ENCODE results near the gene UFD1. TPM values are rescaled to one million over a fixed set of nuclear protein-coding genes. Genes with fewer than 3 reads are reported as not detected.
"Not testable (repeated sequence)": the region's sequence is repeated elsewhere in the genome, so short reads cannot be mapped to it uniquely, and the experiment has no call there.

The UFD1 gene
- total RNA-seq, 1 donor from 2014 or later, result 99.9 TPM

GRCh38 chr22:19450363-19451175 lies 28.4 kb downstream of the UFD1 start:
- peaks cover 42% of the 10 kb centered on the region for H3K36me3 Mint-ChIP-seq (ENCODE audit: low read depth)
- H3K4me3 Mint-ChIP-seq, result no peak overlapping the region
- peak overlapping the region; percentile 14 for H3K27ac Mint-ChIP-seq

DNA sequence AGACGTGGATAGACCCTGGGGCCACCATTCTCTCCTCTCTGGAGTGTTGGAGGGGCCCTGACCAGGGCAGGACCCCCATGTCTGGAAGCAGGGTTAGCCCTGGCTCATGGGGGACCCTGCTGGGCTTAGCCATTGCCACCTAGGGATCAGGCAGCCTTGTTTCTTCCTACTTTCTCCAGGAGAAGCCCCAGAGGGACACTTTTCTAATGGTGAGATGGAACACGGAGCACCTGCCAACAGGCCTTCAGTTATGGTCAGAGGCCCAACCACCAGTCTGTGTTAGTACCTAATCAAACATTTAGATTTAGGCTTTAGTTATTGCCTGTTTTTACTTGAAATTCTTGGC lies 29.6 kb downstream of the UFD1 start:
- no peaks in the 10 kb centered on the region for H3K27me3 Mint-ChIP-seq
- no peak for DNase-seq
- H3K4me3 Mint-ChIP-seq, result no peak overlapping the region
- H3K36me3 Mint-ChIP-seq (ENCODE audit: low read depth), result peaks cover 37% of the 10 kb centered on the region
- H3K4me1 Mint-ChIP-seq, result peaks cover 32% of the 10 kb centered on the region
- intact Hi-C loops (cut with micrococcal nuclease), result loop anchor here (5.0 to 10.0 kb wide), 3 partner anchors 125 to 405 kb away; partner anchors contain the start of genes DGCR2, GNB1L and RTL10
- no peaks in the 10 kb centered on the region for H3K9me3 Mint-ChIP-seq
- peak overlapping the region; percentile 61 for H3K27ac Mint-ChIP-seq

More at GRCh38 chr22:19450363-19451175, 28.4 kb downstream of the UFD1 start:
- peaks cover 24% of the 10 kb centered on the region for H3K4me1 Mint-ChIP-seq
- DNase-seq, result no peak
- no peaks in the 10 kb centered on the region for H3K27me3 Mint-ChIP-seq
- H3K9me3 Mint-ChIP-seq, result no peaks in the 10 kb centered on the region
- intact Hi-C loops (cut with micrococcal nuclease), result no loop called here

- intact Hi-C loops (cut with micrococcal nuclease), result loop anchor here (1.0 to 10.0 kb wide), 4 partner anchors 126 to 406 kb away; partner anchors contain the start of genes DGCR2, GNB1L and RTL10
- no peaks in the 10 kb centered on the region for H3K27me3 Mint-ChIP-seq
- peak overlapping the region; percentile 61 for H3K27ac Mint-ChIP-seq
- peaks cover 33% of the 10 kb centered on the region for H3K4me1 Mint-ChIP-seq
- no peaks in the 10 kb centered on the region for H3K9me3 Mint-ChIP-seq
- H3K4me3 Mint-ChIP-seq, result peak overlapping the region; percentile 88
- DNase-seq, result peak; percentile 73
- H3K36me3 Mint-ChIP-seq (ENCODE audit: low read depth), result peaks cover 33% of the 10 kb centered on the region
Measured at GRCh38 chr22:19448739-19449421, 30.1 kb downstream of the UFD1 start.

- DNase-seq, result peak; percentile 80
- Mint-ChIP-seq H3K27ac (peak overlapping the region; percentile 94), H3K4me1 (peaks cover 35% of the 10 kb centered on the region)
Measured at GRCh38 chr22:19448076-19448607, 30.9 kb downstream of the UFD1 start.

GRCh38 chr22:19447330-19448075 lies 31.5 kb downstream of the UFD1 start, which contains the start of gene C22orf39:
Gene C22orf39, minus strand, starts transcription at chr22:19447711. Its CDS starts 23 bp downstream, at chr22:19447688.
- H3K36me3 Mint-ChIP-seq (ENCODE audit: low read depth), result peaks cover 34% of the 10 kb centered on the region
- intact Hi-C loops (cut with micrococcal nuclease), result loop anchor here (1.0 to 10.0 kb wide), 7 partner anchors 15 to 407 kb away; partner anchors contain the start of genes CDC45, DGCR2, GNB1L and MRPL40
- H3K4me3 Mint-ChIP-seq, result peak within 1 kb of the TSS; percentile 88
- H3K9me3 Mint-ChIP-seq, result no peaks in the 10 kb centered on the region
- DNase-seq, result peak; percentile 97
- peak within 1 kb of the TSS; percentile 94 for H3K27ac Mint-ChIP-seq
- H3K27me3 Mint-ChIP-seq, result no peaks in the 10 kb centered on the region
- H3K4me1 Mint-ChIP-seq, result peaks cover 35% of the 10 kb centered on the region

More at GRCh38 chr22:19448076-19448607, 30.9 kb downstream of the UFD1 start:
- H3K9me3 Mint-ChIP-seq, result no peaks in the 10 kb centered on the region
- intact Hi-C loops (cut with micrococcal nuclease), result loop anchor here (1.0 to 10.0 kb wide), 4 partner anchors 127 to 407 kb away; partner anchors contain the start of genes DGCR2, GNB1L and RTL10
- H3K27me3 Mint-ChIP-seq, result no peaks in the 10 kb centered on the region
- peaks cover 34% of the 10 kb centered on the region for H3K36me3 Mint-ChIP-seq (ENCODE audit: low read depth)
- peak overlapping the region; percentile 88 for H3K4me3 Mint-ChIP-seq

DNA sequence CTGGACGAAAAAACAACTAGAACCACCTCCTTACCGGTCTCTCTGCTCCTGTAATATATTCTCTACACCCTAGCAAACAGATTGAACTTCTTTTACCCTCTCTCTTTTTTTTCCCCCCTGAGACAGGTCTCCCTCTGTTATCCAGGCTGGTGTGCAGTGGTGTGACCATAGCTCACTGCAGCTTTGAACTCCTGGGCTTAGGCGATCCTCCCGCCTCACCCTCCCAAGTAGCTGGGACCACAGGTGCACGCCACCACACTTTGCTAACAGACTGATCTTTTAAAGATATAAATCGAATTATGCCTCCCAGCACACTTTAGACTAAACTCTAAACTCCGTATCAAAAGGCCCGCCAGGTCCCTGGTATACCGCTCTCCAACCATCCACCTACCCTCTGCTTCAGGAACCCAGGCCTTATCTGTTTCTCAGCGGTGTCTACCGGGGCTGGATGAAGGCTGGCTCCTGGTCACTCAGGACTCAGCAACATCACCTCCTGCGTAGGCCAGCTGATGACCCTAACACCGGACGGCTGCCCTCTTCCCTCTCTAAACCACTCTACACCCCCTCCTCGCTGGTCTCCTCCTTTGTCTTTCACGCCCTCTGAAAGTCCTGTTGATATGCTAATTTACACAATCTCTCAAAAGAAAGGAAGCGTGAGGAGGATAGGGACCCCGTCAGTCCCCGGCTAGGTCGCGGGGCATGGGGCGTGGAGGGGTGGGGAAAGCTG lies 32.2 kb downstream of the UFD1 start:
- no peak for DNase-seq
- intact Hi-C loops (cut with micrococcal nuclease), result loop anchor here (1.0 to 10.0 kb wide), 6 partner anchors 14 to 408 kb away; partner anchors contain the start of genes CDC45, DGCR2, GNB1L and MRPL40
- peaks cover 35% of the 10 kb centered on the region for H3K4me1 Mint-ChIP-seq

GRCh38 chr22:19445279-19445982 lies 33.6 kb downstream of the UFD1 start:
- not testable (repeated sequence) for H3K27me3 Mint-ChIP-seq, DNase-seq, H3K9me3 Mint-ChIP-seq
- intact Hi-C loops (cut with micrococcal nuclease), result loop anchor here (5.0 to 10.0 kb wide), 3 partner anchors 129 to 409 kb away; partner anchors contain the start of genes DGCR2, GNB1L and RTL10
- peaks cover 34% of the 10 kb centered on the region for H3K36me3 Mint-ChIP-seq (ENCODE audit: low read depth)
- peak overlapping the region; percentile 43 for H3K27ac Mint-ChIP-seq
- peaks cover 39% of the 10 kb centered on the region for H3K4me1 Mint-ChIP-seq
- peak overlapping the region; percentile 53 for H3K4me3 Mint-ChIP-seq

More for the DNA sequence above, 32.2 kb downstream of the UFD1 start:
- peak overlapping the region; percentile 80 for H3K27ac Mint-ChIP-seq
- no peaks in the 10 kb centered on the region for H3K27me3 Mint-ChIP-seq
- no peaks in the 10 kb centered on the region for H3K9me3 Mint-ChIP-seq
- peak overlapping the region; percentile 88 for H3K4me3 Mint-ChIP-seq
- peaks cover 33% of the 10 kb centered on the region for H3K36me3 Mint-ChIP-seq (ENCODE audit: low read depth)

- intact Hi-C loops (cut with micrococcal nuclease), result loop anchor here (10.0 kb wide), 2 partner anchors 131 to 411 kb away; partner anchors contain the start of genes GNB1L and RTL10
- DNase-seq, result no peak
- Mint-ChIP-seq H3K27me3 (no peaks in the 10 kb centered on the region), H3K27ac (no peak overlapping the region), H3K4me1 (peaks cover 33% of the 10 kb centered on the region), H3K4me3 (no peak overlapping the region), H3K9me3 (no peaks in the 10 kb centered on the region), H3K36me3 (ENCODE audit: low read depth) (peaks cover 35% of the 10 kb centered on the region)
Measured at GRCh38 chr22:19443544-19444211, 35.3 kb downstream of the UFD1 start.

GRCh38 chr22:19442166-19442565 lies 36.8 kb downstream of the UFD1 start:
- H3K4me1 Mint-ChIP-seq, result peaks cover 30% of the 10 kb centered on the region
- H3K27me3 Mint-ChIP-seq, result no peaks in the 10 kb centered on the region
- H3K4me3 Mint-ChIP-seq, result no peak overlapping the region
- intact Hi-C loops (cut with micrococcal nuclease), result loop anchor here (10.0 kb wide), 2 partner anchors 133 to 413 kb away; partner anchors contain the start of genes GNB1L and RTL10
- no peaks in the 10 kb centered on the region for H3K9me3 Mint-ChIP-seq
- H3K27ac Mint-ChIP-seq, result no peak overlapping the region
- peaks cover 38% of the 10 kb centered on the region for H3K36me3 Mint-ChIP-seq (ENCODE audit: low read depth)
- DNase-seq, result no peak

GRCh38 chr22:19440411-19441195 lies 38.4 kb downstream of the UFD1 start:
- intact Hi-C loops (cut with micrococcal nuclease), result loop anchor here (10.0 kb wide), 2 partner anchors 134 to 414 kb away; partner anchors contain the start of genes GNB1L and RTL10
- DNase-seq, result no peak
- no peak overlapping the region for H3K4me3 Mint-ChIP-seq
- H3K27ac Mint-ChIP-seq, result no peak overlapping the region
- H3K4me1 Mint-ChIP-seq, result peaks cover 21% of the 10 kb centered on the region
- H3K9me3 Mint-ChIP-seq, result no peaks in the 10 kb centered on the region
- H3K27me3 Mint-ChIP-seq, result no peaks in the 10 kb centered on the region
- peaks cover 34% of the 10 kb centered on the region for H3K36me3 Mint-ChIP-seq (ENCODE audit: low read depth)

GRCh38 chr22:19438298-19438697 lies 40.7 kb downstream of the UFD1 start:
- H3K9me3 Mint-ChIP-seq, result no peaks in the 10 kb centered on the region
- intact Hi-C loops (cut with micrococcal nuclease), result no loop called here
- no peaks in the 10 kb centered on the region for H3K27me3 Mint-ChIP-seq
- H3K27ac Mint-ChIP-seq, result no peak overlapping the region
- no peak overlapping the region for H3K4me3 Mint-ChIP-seq
- H3K4me1 Mint-ChIP-seq, result peaks cover 16% of the 10 kb centered on the region
- H3K36me3 Mint-ChIP-seq (ENCODE audit: low read depth), result peaks cover 34% of the 10 kb centered on the region
- no peak for DNase-seq

All from activated CD4-positive, alpha-beta T cell treated with anti-CD3 and anti-CD28 coated beads, Interleukin-2, amount 10 ng/mL, durations not matched to agents 24 days and 14 days (primary cell).